Fibroblast of skin of back (primary cell): Measurements from ENCODE around the gene TRMT44.

Experiments
- DNase-seq: peaks from one replicate; pipeline ENCODE4 v3.0.0-alpha.2; 2013

Gene TRMT44

DNA sequence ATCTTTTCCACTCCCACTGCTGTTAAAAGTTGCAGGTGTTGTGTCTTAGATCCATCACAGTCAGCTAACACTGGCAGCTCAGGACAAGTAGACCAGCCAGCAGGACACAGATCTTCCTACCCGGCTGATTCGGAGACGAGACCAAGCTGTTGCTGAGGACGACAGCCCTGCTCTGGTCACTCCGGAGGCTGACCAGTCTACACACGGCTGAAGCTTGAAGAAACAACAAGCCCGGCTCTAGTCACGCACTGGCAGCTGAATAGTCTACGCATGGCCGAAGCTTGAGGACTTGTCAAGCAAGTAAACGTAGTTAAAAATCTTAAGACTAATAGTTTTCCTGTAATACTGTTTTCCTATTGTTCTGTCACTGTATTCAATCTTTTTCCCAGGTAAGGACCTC is 1.8 kb upstream of the TRMT44 start:
- no peak for DNase-seq

DNA sequence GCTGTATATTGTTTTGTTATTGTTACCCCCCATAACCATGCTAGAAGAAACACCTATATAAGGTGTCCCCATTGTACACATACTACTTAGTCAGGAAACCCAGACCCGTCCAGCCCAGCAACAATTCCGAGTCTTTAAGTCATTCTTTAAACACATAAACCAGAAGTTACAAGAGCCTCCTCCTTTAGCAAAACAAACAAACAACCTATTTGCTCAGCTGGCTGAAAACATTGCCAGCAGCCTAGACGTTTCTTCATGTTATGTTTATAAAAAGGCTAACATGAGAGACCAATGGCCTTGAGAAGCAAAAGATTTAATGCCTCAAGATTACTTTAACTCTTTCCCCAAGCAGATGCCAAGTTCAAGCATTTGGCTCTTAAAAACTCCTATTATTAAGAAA is 1.4 kb upstream of the TRMT44 start:
- DNase-seq: no peak

DNA sequence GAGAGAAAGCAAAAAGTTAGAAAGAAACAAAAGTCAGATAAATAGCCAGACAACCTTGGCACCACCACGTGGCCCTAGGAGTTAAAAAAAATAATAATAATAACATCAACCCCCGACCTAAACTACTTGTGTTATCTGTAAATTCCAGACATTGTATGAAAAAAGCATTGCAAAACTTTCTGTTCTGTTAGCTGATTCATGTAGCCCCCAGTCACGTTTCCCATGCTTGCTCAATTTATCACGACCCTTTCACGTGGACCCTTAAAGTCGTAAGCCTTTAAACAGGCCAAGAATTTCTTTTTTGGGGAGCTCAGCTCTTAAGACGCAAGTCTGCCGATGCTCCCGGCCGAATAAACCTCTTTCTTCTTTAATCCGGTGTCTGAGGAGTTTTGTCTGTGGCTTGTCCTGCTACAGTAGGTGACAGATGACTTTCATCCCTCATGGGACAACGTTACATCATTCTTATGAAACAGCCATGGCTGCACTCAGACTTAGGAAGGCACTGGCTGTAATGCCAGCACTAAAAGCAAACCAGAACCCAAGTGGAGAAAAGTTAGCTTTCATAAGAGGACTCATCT is 574 bp upstream of the TRMT44 start:
- peak; percentile 45 for DNase-seq

DNA sequence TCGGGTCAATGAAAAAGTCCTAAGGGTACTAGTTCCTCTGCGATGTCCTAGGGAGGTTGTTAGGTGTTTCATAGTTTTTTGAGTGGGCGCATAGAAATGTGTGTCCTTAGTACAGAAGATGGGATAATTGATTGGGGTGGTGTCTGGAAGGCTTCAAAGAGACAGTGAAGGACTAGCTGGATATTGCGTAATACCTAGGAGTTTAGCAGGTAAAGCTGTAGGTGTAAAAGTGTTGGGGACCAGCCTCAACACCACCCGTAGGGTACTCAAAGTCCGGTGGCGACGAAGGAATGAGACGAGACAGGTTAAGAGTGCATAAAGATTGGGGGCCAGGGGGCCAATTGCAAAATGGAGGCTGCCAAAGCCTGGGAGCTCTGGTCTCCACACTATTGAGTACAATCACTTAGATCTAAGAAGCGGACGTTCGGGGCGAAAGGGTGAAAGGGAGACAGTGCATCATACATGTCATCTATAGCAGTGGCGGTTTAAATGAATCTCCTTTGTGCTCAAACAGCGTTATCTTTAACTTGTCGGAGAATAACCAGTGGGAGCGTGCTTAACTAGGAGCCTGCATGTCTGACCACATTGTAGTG is 1.0 kb downstream of the TRMT44 start:
- no peak for DNase-seq

DNA sequence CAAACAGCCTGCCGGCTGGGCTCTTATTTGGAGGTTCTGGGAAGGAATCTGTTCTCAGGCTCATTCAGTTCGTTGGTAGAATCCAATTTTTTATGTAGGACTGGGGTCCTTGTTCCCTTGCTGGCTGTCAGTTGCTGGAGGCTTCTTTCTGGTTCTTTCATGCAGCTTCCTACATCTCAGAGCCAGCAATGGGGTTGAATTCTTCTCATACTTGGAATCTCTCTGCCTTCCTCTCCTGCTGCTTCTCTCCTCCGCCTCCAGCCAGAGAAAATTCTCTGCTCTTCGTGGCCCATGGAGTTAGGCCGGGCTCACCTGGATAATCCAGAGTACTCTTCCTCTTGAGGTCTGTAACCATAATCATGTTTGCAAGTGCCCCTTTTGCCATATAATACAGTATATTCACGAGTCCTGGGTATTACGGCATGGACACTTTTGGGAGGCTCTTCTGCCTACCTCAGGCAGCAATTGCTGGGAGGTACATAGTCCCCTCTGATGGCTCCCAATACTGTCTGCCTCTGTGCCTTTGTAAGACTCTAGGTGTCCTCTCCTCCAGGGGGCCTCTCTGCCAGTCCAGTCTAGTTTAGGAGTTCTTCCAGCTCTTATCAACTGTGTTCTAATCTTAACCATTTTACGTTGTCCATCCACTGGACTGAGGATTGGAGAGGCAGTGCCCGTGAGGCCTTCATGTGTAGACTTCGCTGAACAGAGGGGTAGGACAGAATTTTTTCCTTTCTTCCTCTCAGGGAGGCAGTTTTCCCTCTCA is 2.2 kb downstream of the TRMT44 start:
- DNase-seq: peak; percentile 4

DNA sequence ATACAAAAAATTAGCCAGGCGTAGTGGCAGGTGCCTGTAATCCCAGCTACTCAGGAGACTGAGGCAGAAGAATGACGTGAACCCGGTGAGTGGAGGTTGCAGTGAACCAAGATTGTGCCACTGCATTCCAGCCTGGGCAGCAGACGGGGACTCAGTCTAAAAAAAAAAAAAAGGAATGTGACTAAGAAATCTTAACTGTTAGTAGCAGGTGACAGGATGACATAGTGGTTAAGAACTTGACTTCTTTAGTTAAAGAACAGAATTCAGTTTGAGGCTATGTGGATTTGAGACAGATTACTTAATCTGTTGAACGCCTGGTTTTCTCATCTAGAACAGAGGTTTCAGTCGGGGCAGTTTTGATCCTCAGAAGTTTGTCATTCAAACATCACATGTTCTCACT is 3.2 kb downstream of the TRMT44 start:
- no peak for DNase-seq

DNA sequence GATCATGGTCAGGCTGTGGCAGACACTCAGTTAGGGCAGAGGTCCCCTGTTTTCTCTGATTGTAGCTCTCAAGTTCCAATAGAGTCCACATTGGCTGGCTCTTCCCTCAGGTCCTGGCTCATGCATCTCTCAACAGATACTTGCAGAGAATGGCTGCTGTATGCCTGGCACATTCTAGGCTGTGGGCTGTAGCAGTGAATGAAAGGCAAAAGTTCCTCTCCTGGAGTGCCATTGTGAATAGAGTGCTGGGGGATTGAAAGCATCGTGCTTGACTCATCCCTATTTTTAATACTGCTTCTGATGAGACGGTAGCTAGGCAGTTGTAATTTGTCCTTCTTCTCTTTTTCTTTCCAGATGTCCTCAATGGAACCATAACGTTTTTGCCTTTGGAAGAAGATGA is 5.5 kb downstream of the TRMT44 start:
- no peak for DNase-seq

DNA sequence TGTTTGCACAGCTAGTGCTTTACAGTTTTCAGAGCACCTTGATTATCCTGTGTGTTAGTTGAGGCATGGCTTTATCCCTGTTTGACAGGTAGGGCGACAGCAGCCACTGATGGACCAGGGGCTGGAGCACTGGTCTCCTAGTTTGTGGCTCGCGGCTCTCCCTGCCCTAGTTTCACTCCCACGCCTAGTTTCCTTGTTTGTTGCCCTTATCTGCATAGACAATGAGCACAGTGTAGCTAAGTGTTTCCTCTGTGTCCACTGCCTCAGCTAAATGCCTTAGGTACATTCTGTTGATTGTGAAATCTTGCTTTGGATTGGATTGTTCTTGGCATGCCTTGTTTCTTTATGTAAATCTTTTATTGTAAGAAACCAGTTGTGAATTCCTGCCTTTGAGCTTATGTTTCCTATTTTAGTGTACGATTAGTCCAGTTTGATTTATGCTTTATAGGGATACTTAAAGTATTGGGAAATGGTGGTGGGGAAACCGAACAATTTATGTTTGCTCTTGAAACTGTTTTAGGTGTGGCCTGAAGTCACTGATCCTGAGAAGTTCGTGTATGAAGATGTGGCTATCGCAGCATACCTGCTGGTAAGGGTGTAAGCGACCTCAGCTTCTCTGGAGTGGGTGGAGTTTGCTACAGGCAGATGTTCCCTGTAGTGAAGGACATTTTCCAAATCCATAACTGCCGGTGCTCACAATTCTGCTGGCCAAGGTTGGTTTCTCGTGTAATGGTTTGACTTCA is 11.0 kb downstream of the TRMT44 start:
- no peak for DNase-seq

DNA sequence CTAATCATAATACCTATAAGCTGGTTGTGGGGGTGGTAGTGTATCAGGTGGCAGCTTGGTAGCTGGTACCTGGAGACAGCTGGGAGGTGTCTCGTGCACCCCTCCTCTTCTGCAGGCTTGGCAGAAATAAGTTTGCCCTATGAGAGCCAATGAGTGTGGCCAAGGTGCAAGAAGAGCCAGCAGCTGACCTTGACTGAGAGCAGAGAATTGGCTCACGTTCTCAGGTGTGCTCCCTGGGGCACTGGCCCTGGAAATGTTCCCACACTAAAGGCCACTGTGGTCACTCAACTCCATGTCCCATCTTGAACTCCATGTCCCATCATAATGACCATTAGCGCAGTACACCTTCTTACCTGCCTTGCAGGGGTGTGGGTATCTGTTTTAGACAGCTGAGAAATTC is 13.4 kb downstream of the TRMT44 start:
- no peak for DNase-seq

DNA sequence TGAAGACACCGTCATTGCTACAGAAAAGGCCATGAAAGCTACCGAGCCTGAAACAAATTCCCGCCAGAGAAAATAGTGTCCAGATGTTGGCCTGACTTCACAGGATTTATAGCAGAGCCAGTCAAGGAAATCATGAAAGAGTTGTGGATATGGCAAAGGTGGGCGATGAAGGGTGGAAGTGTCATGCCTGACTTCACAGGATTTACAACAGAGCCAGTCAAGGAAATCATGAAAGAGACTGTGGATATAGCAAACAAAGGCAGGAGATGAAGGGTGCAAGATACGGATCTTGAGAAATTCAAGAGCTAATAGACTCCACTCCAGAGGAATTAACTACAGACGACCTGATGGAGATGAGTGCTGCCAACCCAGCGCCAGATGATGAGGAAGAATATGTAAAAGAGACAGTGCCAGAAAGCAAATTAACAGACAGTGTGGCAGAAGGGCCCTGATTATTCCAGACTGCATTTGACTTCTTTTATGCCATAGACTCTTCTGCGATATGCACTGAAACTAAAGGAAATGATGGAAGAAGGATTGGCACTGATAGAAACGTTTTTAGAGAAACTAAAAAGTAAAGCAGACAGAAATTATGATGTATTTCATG is 17.2 kb downstream of the TRMT44 start:
- DNase-seq: no peak

DNA sequence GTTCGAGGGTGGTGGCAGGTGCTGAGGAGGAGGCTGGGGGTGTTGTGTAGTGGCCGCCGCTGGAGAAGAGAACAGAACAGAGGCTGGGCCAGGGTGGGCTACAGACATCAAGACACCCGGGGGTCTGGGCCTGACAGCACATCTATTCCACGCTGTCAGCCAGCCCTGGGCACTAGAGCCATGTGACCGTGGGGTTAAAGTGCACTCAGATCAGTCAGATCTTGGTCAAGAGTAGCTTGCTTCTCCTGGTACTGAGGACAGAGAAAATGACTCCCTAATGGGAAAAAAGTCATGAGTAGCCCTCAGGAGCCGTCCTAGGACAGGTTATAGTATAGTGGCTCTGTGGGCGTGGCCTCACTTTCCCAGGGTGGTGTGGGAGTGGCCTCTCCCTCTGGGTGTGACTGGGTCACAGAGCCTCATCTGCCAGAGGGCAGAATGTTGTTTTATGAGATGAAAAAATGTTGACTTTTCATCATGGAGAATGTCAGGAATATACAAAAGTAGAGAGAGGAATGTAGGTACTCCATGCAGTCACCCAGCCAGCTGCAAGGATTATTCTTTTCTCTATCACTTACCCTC is 19.4 kb downstream of the TRMT44 start:
- peak; percentile 23 for DNase-seq

DNA sequence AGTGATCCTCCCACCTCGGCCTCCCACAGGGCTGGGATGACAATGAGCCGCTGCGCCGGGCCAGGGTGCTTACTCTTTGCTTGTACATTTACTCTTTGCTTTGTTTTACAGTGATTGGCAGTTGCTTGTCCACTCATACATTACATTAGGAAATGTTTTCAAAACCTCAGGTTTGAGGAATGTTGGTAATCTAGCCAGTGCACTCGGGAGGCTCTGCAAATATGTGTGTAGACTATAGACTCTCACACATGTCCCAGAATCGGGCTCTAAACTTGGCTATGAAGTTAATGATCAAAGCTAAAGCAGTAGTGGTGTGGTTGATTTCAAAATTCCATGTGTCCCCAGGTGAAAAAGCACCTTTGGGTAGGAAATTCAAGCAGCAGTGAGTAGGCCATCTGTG is 20.5 kb downstream of the TRMT44 start:
- DNase-seq: no peak

DNA sequence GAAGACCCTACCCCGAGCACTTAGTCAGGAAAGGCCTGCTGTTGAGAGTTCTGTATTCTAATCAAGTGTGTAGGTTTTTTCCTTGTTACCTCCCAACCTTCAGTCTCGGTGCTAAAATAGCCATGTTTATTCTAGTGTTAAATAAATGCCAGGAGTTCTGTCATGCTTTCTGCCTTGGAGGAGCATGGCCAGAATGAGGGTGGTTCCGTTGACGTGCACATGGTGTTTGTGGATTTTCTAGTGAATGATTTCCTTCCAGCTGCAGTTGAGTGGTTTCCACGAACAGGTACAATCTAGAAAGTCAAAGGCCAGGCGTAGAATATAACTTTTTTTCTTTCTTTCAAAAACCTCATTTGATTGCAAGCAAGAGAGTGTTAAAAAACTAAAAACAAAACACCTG is 21.0 kb downstream of the TRMT44 start:
- no peak for DNase-seq

DNA sequence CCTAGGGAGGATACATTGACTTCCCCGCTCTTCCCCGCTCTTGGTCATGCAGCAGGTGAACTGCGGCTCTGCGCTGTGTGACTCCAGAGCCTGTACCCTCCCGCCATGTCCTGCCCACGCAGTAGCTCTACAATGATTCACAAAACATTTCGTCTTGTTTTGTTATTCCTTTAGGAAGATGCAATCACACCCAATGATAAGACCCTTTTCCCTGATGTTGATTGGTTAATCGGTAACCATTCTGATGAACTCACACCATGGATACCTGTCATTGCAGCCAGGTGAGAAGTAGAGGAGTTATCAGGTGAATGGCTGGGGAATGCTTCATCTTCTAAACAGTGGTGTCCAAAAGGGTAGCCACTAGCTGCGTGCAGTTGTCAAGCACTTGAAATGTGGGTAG is 23.2 kb downstream of the TRMT44 start:
- no peak for DNase-seq

DNA sequence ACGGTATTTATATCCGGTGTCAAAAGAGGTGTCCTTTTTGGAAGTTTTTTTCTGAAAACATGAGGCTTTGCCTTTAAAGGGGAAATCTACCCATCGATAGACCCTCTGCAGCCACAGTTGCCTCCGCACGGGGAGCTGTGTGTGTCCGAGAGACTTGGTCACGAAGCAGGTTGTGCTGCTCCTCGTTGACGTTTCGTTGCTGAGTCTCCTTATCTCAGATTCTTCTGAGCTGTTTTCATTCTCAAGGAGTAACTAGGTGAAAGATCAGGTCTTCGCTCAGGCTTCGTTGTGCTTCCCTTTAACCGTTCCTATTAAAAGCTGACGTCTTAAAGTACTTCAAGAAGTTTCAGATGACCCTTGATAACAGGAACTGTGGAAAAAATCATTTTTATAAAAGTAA is 23.8 kb downstream of the TRMT44 start:
- DNase-seq: no peak

DNA sequence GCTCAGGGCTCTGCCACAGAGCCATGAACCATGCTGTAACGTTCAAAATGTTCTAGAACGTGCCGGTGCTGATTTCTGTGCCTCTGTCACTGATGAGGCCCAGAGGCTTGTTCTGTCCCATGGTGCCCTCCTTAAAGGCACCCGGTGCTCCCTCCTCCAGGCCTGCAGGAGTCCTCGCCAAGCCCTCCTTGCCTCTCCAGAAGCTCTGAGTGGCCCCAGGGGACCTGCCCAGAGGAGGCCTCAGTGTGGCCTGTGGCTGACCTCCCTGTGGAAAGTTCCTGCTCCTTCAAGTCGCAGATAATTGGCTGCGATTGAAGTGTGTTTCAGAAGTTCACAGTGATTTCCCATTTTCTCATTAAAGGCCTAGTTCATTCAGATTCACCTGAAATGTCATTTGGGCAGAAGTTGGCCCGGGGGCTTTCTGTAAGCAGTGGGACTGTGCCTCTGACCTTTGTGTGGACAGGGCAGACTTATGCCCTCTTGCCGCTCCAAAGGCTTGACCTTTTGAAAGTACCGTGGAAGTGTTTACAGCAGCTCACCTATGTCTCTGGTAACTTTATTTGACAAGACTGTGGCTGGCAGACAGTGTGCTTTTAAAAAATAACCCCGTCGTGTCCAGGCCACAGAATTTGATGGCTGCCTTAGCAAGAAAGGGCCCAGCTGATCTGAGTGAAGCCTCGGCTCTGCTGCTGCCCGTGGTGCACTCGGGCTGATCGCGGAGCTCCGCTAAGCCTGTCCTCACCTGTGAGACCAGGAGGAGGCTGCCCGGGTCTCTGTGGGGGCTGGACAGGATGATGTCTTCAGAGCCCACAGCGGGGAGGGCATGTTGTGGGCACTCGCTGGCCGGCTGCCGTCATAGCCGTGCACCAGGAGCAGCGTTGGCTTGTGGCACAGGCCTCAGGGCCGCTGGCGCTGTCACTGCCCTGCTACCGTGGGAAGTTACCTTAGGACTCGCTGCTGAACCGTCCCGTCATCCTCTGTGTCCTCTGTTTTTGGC is 25.3 kb downstream of the TRMT44 start:
- DNase-seq: no peak

DNA sequence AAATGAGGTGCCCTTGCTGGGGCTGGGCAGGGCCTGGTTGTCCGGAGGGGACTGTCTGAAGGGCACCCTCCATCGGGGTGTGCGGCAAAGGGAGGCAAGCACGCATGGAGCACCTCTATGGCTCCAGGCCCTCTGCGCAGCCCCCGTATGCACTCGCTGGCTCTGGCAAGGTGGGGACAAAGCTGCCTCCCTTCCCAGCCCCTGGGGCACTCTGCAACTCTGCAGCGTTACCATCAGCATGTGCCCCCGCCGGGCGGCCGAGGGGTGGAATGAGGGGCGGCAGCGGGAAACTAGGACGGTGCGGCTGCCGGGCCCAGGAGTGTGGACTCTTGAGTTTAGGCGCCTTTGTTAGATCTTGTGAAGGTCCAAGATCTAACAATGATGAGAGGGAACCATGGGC is 26.4 kb downstream of the TRMT44 start:
- DNase-seq: no peak

DNA sequence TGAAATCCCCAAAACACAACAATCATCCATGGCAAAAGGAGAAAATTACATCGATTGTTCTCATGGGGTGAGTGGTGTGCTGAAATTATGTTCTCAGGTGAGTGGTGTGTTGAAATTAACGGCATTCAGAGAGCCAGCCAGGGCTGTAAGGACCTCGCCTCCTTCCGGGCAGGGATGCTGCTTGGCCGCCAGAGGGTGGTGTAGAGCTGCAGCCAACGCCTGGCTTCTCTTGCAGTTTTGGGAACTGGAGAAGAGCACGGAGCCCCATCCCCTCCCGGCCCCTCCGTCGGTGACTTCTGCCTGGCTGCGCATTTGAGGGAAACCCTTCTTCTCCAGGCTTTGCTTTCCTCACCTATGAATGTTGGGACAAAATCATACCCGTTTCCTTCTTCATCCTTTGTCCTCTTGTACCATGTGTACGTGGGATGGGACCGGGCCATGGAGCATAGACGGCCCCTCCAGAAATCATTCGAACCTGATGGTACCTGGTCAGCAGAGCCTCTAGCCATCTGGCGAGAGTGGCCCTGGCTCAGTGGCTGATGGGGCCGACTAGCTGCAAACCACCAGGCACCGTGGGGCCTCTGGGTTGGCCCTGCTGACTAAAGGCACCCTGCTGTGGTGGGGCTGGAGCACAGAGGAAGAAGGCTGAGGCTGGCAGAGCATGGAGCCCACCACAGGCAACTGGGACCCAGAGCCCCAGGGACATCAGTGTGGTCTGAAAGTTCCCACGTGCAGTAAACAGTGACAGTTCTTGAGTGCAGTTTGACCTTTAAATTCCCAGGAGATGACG is 28.4 kb downstream of the TRMT44 start:
- DNase-seq: peak; percentile 58

DNA sequence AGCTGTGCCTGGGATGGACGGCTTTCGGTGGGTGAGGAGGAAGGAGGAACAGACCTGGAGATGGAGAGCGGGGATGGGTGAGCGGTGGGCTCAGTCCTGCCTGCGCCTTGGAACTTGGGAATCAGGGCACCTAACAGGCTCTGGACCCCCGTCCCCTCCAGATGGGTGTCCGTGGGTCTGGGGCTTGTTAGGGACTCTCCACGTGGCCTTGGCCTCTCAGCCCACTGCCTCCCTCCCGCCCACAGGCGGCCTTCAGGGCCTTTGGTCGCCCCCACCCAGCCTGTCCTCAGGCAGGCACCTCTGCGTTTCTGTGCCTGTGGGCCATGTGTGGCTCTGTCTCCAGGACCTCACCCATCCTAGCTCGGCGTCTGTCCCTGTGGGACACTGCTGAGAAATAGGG is 29.0 kb downstream of the TRMT44 start:
- DNase-seq: no peak

DNA sequence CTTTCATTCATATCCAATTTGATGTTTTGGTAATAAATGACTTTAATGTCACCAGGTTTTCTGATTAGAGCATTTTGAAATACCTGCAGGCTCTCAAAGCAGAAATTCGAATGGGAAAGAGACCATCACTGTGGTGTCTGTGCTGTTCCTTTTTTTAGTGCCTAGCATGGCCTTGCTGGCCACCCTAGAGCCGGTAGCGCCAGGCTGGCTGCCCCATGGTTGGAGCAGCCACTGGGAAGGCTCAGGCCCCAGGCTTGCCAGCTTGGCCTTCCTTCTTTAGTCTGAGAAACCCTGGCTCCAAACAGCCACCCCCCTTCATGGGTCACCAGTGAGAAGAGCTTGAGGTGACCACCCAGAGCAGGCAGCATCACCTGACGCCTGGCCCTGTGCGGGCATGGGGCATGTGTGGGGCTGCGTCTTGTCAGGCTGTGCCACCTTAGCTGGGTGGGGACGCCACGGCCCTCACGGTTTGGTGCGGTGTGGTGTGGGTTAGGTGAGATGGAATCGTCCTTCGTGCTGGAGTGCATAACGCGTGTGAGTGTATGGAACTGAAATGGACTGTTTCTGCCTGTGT is 30.0 kb downstream of the TRMT44 start:
- DNase-seq: no peak
